HG03095 (cell line): ENCODE data around the gene RFFL.
A peak's percentile ranks its signal among the peaks of the same experiment; 100 is the strongest.

Experiments used
- ATAC-seq: cut with Tn5 transposase; IDR thresholded peaks from one replicate; pipeline ENCODE4 v1.9.1; 2021; ENCODE audit warnings: moderate library complexity; ENCODE audit not compliant: unreplicated experiment

RFFL gene

GRCh38 chr17:34979650-34980352 lies 83.7 kb downstream of the RFFL start:
- no peak for ATAC-seq

- ATAC-seq, result no peak
These were observed 84.4 kb downstream of the RFFL start for GRCh38 chr17:34979153-34979552.

- ATAC-seq, result no peak
These were observed 88.4 kb downstream of the RFFL start for GRCh38 chr17:34974794-34975785.

GRCh38 chr17:34974179-34974578 lies 89.3 kb downstream of the RFFL start:
- no peak for ATAC-seq

- peak; percentile 87 for ATAC-seq
These were observed 102.2 kb downstream of the RFFL start, which contains the start of the genes CCT6B and ZNF830 for GRCh38 chr17:34961093-34961911. CCT6B (minus strand) TSS chr17:34961460; CDS start chr17:34961393, 67 bp downstream. ZNF830 (plus strand) TSS chr17:34961540; CDS start chr17:34961567, 27 bp downstream.

GRCh38 chr17:34958438-34958837 lies 105.1 kb downstream of the RFFL start:
- no peak for ATAC-seq
